Measurements from ENCODE around the gene KCNJ12. TPM values are rescaled to one million over a fixed set of nuclear protein-coding genes. Genes with fewer than 3 reads are reported as not detected.
"Not testable (repeated sequence)": the region's sequence is repeated elsewhere in the genome, so short reads cannot be mapped to it uniquely, and the experiment has no call there.

KCNJ12 gene
- total RNA-seq, 1 experiment from 2014 or later: 5.8 TPM

DNA sequence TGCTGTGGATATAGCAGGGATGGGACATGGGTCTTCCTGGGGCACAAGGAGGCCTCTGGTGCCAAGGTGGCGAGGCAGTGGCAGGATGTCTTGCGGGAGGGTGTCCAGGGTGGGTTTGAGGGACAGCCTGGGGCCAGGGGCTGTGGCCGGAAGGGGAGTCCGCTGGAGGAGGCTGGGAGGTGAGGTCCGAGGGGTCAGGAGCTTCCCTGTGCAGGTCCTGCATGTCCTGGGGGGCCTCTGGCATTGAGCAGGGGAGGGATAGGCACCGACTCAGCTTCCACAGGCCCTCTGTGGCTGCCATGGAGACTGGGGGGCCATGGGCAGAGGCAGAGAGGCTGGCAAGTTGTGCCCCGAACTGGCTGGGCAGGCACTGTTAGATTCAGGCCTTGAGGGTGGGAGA is 38.5 kb downstream of the KCNJ12 start:
- H3K27me3 ChIP-seq (ENCODE audit: insufficient read depth, low read length); H4K20me1 ChIP-seq (ENCODE audit: insufficient read depth); DNase-seq (ENCODE audit: low read depth, low spot score); H3K9ac ChIP-seq (ENCODE audit: low read length); ATAC-seq; RAD21 ChIA-PET (ENCODE audit: low non-redundant PET in 1 of 2, low total read pairs in 2 of 2, uncharacterized antibody in 2 of 2, unreplicated experiment in 2 of 2); H3K4me3 ChIP-seq (replicated peaks in 1 of 2; ENCODE audit: low read depth in 1 of 2, low read length in 2 of 2); H3K4me1 ChIP-seq (ENCODE audit: control insufficient read depth in 1 of 2, insufficient read depth in 2 of 2, low read length in 2 of 2); H3K4me2 ChIP-seq (ENCODE audit: low read length); BruUV-seq (replicated peaks); H3K27ac ChIP-seq (ENCODE audit: low read depth, low read length); CTCF ChIA-PET; H3K79me2 ChIP-seq (ENCODE audit: insufficient read depth, low read length); H3K9me3 ChIP-seq (ENCODE audit: control insufficient read depth in 1 of 2, insufficient read depth in 1 of 2, low read depth in 1 of 2, low read length in 2 of 2); H3K36me3 ChIP-seq (ENCODE audit: control insufficient read depth in 1 of 2, insufficient read depth in 2 of 2, low read length in 2 of 2); H2AFZ ChIP-seq (ENCODE audit: low read depth, low read length, poor library complexity, severe bottlenecking); intact Hi-C loops (cut with micrococcal nuclease); H3K9me2 ChIP-seq (ENCODE audit: insufficient read depth); POLR2A ChIA-PET: not testable (repeated sequence)

DNA sequence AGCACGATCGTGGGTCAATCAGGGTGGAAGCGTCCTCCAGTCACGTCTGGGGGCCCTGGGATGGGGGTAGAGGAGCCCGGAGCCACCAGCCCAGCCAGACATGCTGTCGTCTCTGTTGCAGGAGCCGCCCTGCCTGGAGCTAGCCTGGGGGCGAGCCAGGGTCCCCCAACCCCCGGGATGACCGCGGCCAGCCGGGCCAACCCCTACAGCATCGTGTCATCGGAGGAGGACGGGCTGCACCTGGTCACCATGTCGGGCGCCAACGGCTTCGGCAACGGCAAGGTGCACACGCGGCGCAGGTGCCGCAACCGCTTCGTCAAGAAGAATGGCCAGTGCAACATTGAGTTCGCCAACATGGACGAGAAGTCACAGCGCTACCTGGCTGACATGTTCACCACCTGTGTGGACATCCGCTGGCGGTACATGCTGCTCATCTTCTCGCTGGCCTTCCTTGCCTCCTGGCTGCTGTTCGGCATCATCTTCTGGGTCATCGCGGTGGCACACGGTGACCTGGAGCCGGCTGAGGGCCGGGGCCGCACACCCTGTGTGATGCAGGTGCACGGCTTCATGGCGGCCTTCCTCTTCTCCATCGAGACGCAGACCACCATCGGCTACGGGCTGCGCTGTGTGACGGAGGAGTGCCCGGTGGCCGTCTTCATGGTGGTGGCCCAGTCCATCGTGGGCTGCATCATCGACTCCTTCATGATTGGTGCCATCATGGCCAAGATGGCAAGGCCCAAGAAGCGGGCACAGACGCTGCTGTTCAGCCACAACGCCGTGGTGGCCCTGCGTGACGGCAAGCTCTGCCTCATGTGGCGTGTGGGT is 39.2 kb downstream of the KCNJ12 start:
- CTCF ChIA-PET; H4K20me1 ChIP-seq (ENCODE audit: insufficient read depth); DNase-seq (ENCODE audit: low read depth, low spot score); H2AFZ ChIP-seq (ENCODE audit: low read depth, low read length, poor library complexity, severe bottlenecking); H3K4me1 ChIP-seq (ENCODE audit: control insufficient read depth in 1 of 2, insufficient read depth in 2 of 2, low read length in 2 of 2); POLR2A ChIA-PET; H3K9me3 ChIP-seq (ENCODE audit: control insufficient read depth in 1 of 2, insufficient read depth in 1 of 2, low read depth in 1 of 2, low read length in 2 of 2); H3K79me2 ChIP-seq (ENCODE audit: insufficient read depth, low read length); H3K27me3 ChIP-seq (ENCODE audit: insufficient read depth, low read length); RAD21 ChIA-PET (ENCODE audit: low non-redundant PET in 1 of 2, low total read pairs in 2 of 2, uncharacterized antibody in 2 of 2, unreplicated experiment in 2 of 2); ATAC-seq; H3K27ac ChIP-seq (ENCODE audit: low read depth, low read length); H3K4me3 ChIP-seq (replicated peaks in 1 of 2; ENCODE audit: low read depth in 1 of 2, low read length in 2 of 2); H3K36me3 ChIP-seq (ENCODE audit: control insufficient read depth in 1 of 2, insufficient read depth in 2 of 2, low read length in 2 of 2); intact Hi-C loops (cut with micrococcal nuclease); H3K9ac ChIP-seq (ENCODE audit: low read length); H3K9me2 ChIP-seq (ENCODE audit: insufficient read depth); H3K4me2 ChIP-seq (ENCODE audit: low read length); BruUV-seq (replicated peaks): not testable (repeated sequence)

DNA sequence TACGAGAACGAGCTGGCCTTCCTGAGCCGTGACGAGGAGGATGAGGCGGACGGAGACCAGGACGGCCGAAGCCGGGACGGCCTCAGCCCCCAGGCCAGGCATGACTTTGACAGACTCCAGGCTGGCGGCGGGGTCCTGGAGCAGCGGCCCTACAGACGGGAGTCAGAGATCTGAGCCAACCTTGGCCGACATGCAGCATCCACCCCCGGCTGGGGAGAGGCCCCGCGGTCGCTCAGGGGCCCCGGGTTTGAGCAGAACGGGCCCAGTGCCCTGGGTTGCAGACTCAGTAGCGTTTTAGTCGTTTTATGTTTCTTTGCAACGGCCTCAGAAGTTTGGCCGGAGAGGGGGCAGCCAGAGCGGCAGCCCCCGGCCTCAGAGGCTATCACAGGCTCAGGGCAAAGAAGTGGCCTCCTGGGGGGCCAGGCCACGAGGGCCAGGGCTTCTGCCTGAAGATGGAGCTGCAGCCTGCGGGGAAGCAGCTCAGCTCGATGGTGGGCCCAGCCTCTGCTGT is 40.4 kb downstream of the KCNJ12 start:
- H3K36me3 ChIP-seq (ENCODE audit: control insufficient read depth in 1 of 2, insufficient read depth in 2 of 2, low read length in 2 of 2); H2AFZ ChIP-seq (ENCODE audit: low read depth, low read length, poor library complexity, severe bottlenecking); H3K27me3 ChIP-seq (ENCODE audit: insufficient read depth, low read length); H3K4me3 ChIP-seq (replicated peaks in 1 of 2; ENCODE audit: low read depth in 1 of 2, low read length in 2 of 2); intact Hi-C loops (cut with micrococcal nuclease); H3K9me3 ChIP-seq (ENCODE audit: control insufficient read depth in 1 of 2, insufficient read depth in 1 of 2, low read depth in 1 of 2, low read length in 2 of 2); H3K4me2 ChIP-seq (ENCODE audit: low read length); RAD21 ChIA-PET (ENCODE audit: low non-redundant PET in 1 of 2, low total read pairs in 2 of 2, uncharacterized antibody in 2 of 2, unreplicated experiment in 2 of 2); H3K9ac ChIP-seq (ENCODE audit: low read length); H4K20me1 ChIP-seq (ENCODE audit: insufficient read depth); CTCF ChIA-PET; BruUV-seq (replicated peaks); H3K4me1 ChIP-seq (ENCODE audit: control insufficient read depth in 1 of 2, insufficient read depth in 2 of 2, low read length in 2 of 2); ATAC-seq; H3K9me2 ChIP-seq (ENCODE audit: insufficient read depth); H3K79me2 ChIP-seq (ENCODE audit: insufficient read depth, low read length); POLR2A ChIA-PET; DNase-seq (ENCODE audit: low read depth, low spot score); H3K27ac ChIP-seq (ENCODE audit: low read depth, low read length): not testable (repeated sequence)

DNA sequence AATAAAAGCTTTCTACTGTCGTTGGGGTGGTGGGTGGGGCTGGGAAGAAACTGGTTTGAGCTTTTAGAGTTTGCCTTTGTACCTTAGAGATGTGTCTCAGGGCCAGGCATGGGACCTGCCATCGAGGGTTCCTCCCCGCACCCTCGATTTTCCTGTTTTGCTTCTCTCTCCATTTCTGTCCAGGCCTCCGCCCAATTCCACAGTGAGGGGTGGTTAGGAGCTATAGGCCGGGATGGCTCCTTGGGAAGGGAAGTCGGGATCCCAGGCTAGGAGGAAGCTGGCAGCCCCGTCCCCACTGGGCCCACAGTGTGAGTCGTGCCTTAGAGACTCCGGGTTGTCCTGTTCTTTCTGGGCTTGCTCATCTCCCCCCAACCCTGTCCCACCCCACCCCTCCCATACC is 41.2 kb downstream of the KCNJ12 start:
- H3K36me3 ChIP-seq (ENCODE audit: control insufficient read depth in 1 of 2, insufficient read depth in 2 of 2, low read length in 2 of 2); H3K4me3 ChIP-seq (replicated peaks in 1 of 2; ENCODE audit: low read depth in 1 of 2, low read length in 2 of 2); H3K9me2 ChIP-seq (ENCODE audit: insufficient read depth); ATAC-seq; H3K79me2 ChIP-seq (ENCODE audit: insufficient read depth, low read length); intact Hi-C loops (cut with micrococcal nuclease); H4K20me1 ChIP-seq (ENCODE audit: insufficient read depth); H3K9me3 ChIP-seq (ENCODE audit: control insufficient read depth in 1 of 2, insufficient read depth in 1 of 2, low read depth in 1 of 2, low read length in 2 of 2); POLR2A ChIA-PET; H3K4me1 ChIP-seq (ENCODE audit: control insufficient read depth in 1 of 2, insufficient read depth in 2 of 2, low read length in 2 of 2); H3K27me3 ChIP-seq (ENCODE audit: insufficient read depth, low read length); RAD21 ChIA-PET (ENCODE audit: low non-redundant PET in 1 of 2, low total read pairs in 2 of 2, uncharacterized antibody in 2 of 2, unreplicated experiment in 2 of 2); H2AFZ ChIP-seq (ENCODE audit: low read depth, low read length, poor library complexity, severe bottlenecking); H3K9ac ChIP-seq (ENCODE audit: low read length); H3K27ac ChIP-seq (ENCODE audit: low read depth, low read length); BruUV-seq (replicated peaks); CTCF ChIA-PET; H3K4me2 ChIP-seq (ENCODE audit: low read length); DNase-seq (ENCODE audit: low read depth, low spot score): not testable (repeated sequence)

Measured in HCT116 (cell line).